Keratinocyte (primary cell): ENCODE data around the gene C3orf70. TPM values are rescaled to one million over a fixed set of nuclear protein-coding genes. Genes with fewer than 3 reads are reported as not detected.

Experiments used
- DNase-seq: peaks from one replicate; pipeline ENCODE4 v3.0.0-alpha.2; 2011; ENCODE audit warnings: low read depth, missing footprints, low spot score
- FAIRE-seq: peaks from 2 replicates; lab custom pipeline; 2011; peaks lifted over from hg19 to GRCh38; lab: Jason Lieb, UNC
- H2AFZ ChIP-seq: 2 replicates; pipeline ENCODE4 v1.6.0; 2012; ENCODE audit warnings: low read length, control low read depth, inconsistent platforms; ENCODE audit not compliant: control insufficient read depth
- H3K27ac ChIP-seq: 2 replicates; pipeline ENCODE4 v1.5.1; 2011; ENCODE audit warnings: low read length; ENCODE audit not compliant: control insufficient read depth, insufficient read depth
- H3K27me3 ChIP-seq: 3 replicates; pipeline ENCODE4 v1.6.0; 2011; ENCODE audit warnings: low read length; ENCODE audit not compliant: control insufficient read depth, insufficient read depth; ENCODE audit errors: extremely low read depth
- H3K36me3 ChIP-seq, 2 experiments: 2 replicates in 1 of 2; 3 replicates in 1 of 2; pipeline ENCODE4 v1.5.1; 2011; ENCODE audit warnings: low read length in 2 of 2, mild to moderate bottlenecking in 1 of 2; ENCODE audit not compliant: control insufficient read depth in 2 of 2, insufficient read depth in 2 of 2; ENCODE audit errors: extremely low read depth in 1 of 2
- H3K4me1 ChIP-seq: 3 replicates; pipeline ENCODE4 v1.5.1; 2011; ENCODE audit warnings: low read length; ENCODE audit not compliant: control insufficient read depth, insufficient read depth; ENCODE audit errors: extremely low read depth
- H3K4me2 ChIP-seq: 3 replicates; pipeline ENCODE4 v1.6.0; 2011; ENCODE audit warnings: low read depth, low read length; ENCODE audit not compliant: control insufficient read depth, insufficient read depth; ENCODE audit errors: extremely low read depth
- H3K4me3 ChIP-seq, 3 experiments: fragments of 200-600 bp in 1 of 3; sonication (generic) in 1 of 3; 2 replicates in 2 of 3; 3 replicates in 1 of 3; pipeline ENCODE4 v1.5.1; 2011 to 2016; ENCODE audit warnings: low read length in 3 of 3, mild to moderate bottlenecking in 3 of 3, control low read depth in 2 of 3, inconsistent platforms in 1 of 3, low read depth in 1 of 3, mixed read lengths in 1 of 3, mixed run types in 1 of 3, moderate library complexity in 1 of 3; ENCODE audit not compliant: control insufficient read depth in 2 of 3, insufficient read depth in 2 of 3; ENCODE audit errors: extremely low read depth in 1 of 3
- H3K79me2 ChIP-seq: 2 replicates; pipeline ENCODE4 v1.6.0; 2012; ENCODE audit warnings: low read length; ENCODE audit not compliant: control insufficient read depth, insufficient read depth
- H3K9ac ChIP-seq: 3 replicates; pipeline ENCODE4 v1.6.0; 2011; ENCODE audit warnings: low read length; ENCODE audit not compliant: control insufficient read depth, insufficient read depth; ENCODE audit errors: extremely low read depth
- H3K9me1 ChIP-seq: 3 replicates; pipeline ENCODE4 v1.6.0; 2011; ENCODE audit warnings: low read length; ENCODE audit not compliant: control insufficient read depth, insufficient read depth; ENCODE audit errors: extremely low read depth
- H3K9me3 ChIP-seq: 2 replicates; pipeline ENCODE4 v1.5.1; 2012; ENCODE audit warnings: low read depth, low read length; ENCODE audit not compliant: control insufficient read depth
- H4K20me1 ChIP-seq: 3 replicates; pipeline ENCODE4 v1.6.0; 2011; ENCODE audit warnings: low read length; ENCODE audit not compliant: control insufficient read depth, insufficient read depth; ENCODE audit errors: extremely low read depth
- CTCF ChIP-seq, 3 experiments: IDR thresholded peaks in 1 of 3; conservative IDR thresholded peaks in 1 of 3; optimal IDR thresholded peaks in 1 of 3; 2 replicates in 2 of 3; 3 replicates in 1 of 3; pipeline versions ENCODE3 to v1.5.1; 2011; ENCODE audit warnings: low read length in 3 of 3, mild to moderate bottlenecking in 3 of 3, moderate library complexity in 2 of 3, control low read depth in 1 of 3, inconsistent platforms in 1 of 3; ENCODE audit not compliant: insufficient read depth in 2 of 3; ENCODE audit errors: extremely low read depth in 1 of 3
- EZH2 ChIP-seq: IDR thresholded peaks from one replicate; pipeline ENCODE4 v1.6.1; 2012; ENCODE audit warnings: inconsistent platforms, mild to moderate bottlenecking, low read length, moderate library complexity
- dilution Hi-C: fragments of 300-500 bp; cut with MboI; formaldehyde crosslinking; loops from one replicate; pipeline ENCODE4 v1.7.0; 2020; ENCODE audit warnings: low sequenced_read_pairs; ENCODE audit not compliant: extremely low pct_ligation_motif_present
- polyA plus RNA-seq, 5 experiments: library from polyadenylated mRNA; depleted of rRNA in 3 of 5; stranded (reverse) in 3 of 5; stranded (forward) in 1 of 5; unstranded in 1 of 5; fragments of >200 nt; gene quantifications; 1 replicate in 1 of 5; 2 replicates in 3 of 5; 3 replicates in 1 of 5; pipeline versions ENCODE4 v1.2.1 to v1.2.3, GENCODE V29; 2011 to 2012; ENCODE audit warnings: missing spikeins in 2 of 5, low read depth in 1 of 5, low replicate concordance in 1 of 5

C3orf70 gene
- polyA plus RNA-seq, 1 donor (not counting 4 experiments of a cell fraction or from before 2014, with no cell fraction given): not detected

GRCh38 chr3:185046603-185047002, 106.3 kb downstream of the C3orf70 start:
- TF ChIP-seq CTCF (optimal IDR thresholded peaks at IDR 0.05 in 1 of 3, IDR thresholded peaks at IDR 0.05 in 1 of 3, conservative IDR thresholded peaks at IDR 0.05 in 1 of 3; ENCODE audit: extremely low read depth in 1 of 3, insufficient read depth in 2 of 3, low read length in 3 of 3) (no peak), EZH2 (no peak)
- H3K4me2 ChIP-seq: no peak overlapping the region
- no peaks in the 10 kb centered on the region for H3K27me3 ChIP-seq
- H3K9me1 ChIP-seq: no peaks in the 10 kb centered on the region
- FAIRE-seq (no peak), DNase-seq (no peak)
- no peak overlapping the region for H3K27ac ChIP-seq
- H3K4me1 ChIP-seq: peaks cover 12% of the 10 kb centered on the region
- H3K4me3 ChIP-seq: no peak overlapping the region
- H3K9ac ChIP-seq: no peak overlapping the region
- H3K79me2 ChIP-seq: no peaks in the 10 kb centered on the region
- no peaks in the 10 kb centered on the region for H3K9me3 ChIP-seq
- H2AFZ ChIP-seq: no peak overlapping the region
- H4K20me1 ChIP-seq: no peaks in the 10 kb centered on the region
- dilution Hi-C loops: no loop called here
- peaks cover 10 to 11% of the 10 kb centered on the region in 2 experiments for H3K36me3 ChIP-seq

GRCh38 chr3:185046164-185046515, 106.7 kb downstream of the C3orf70 start:
- no peak for TF ChIP-seq CTCF (optimal IDR thresholded peaks at IDR 0.05 in 1 of 3, IDR thresholded peaks at IDR 0.05 in 1 of 3, conservative IDR thresholded peaks at IDR 0.05 in 1 of 3; ENCODE audit: extremely low read depth in 1 of 3, insufficient read depth in 2 of 3, low read length in 3 of 3)
- Histone ChIP-seq H3K79me2 (no peaks in the 10 kb centered on the region), H3K9me3 (no peaks in the 10 kb centered on the region), H3K9ac (no peak overlapping the region), H4K20me1 (no peaks in the 10 kb centered on the region), H3K36me3 (peaks cover 10 to 11% of the 10 kb centered on the region in 2 experiments), H3K4me1 (peaks cover 12% of the 10 kb centered on the region), H3K4me3 (no peak overlapping the region), H3K27me3 (no peaks in the 10 kb centered on the region), H3K27ac (no peak overlapping the region), H3K4me2 (no peak overlapping the region), H3K9me1 (no peaks in the 10 kb centered on the region), H2AFZ (no peak overlapping the region)
- FAIRE-seq: no peak
- dilution Hi-C loops: no loop called here
- DNase-seq: no peak
